ENCODE data around the gene PRPS1. TPM values are rescaled to one million over a fixed set of nuclear protein-coding genes. Genes with fewer than 3 reads are reported as not detected.
A peak's percentile ranks its signal among the peaks of the same experiment; 100 is the strongest.
"Not testable (repeated sequence)": the region's sequence is repeated elsewhere in the genome, so short reads cannot be mapped to it uniquely, and the experiment has no call there.

The PRPS1 gene
- polyA plus RNA-seq, 1 donor: 27.5 TPM

GRCh38 chrX:107601326-107601725, 27.0 kb upstream of the PRPS1 start:
- no peak for DNase-seq
- no peaks in the 10 kb centered on the region for H3K36me3 ChIP-seq (ENCODE audit: control insufficient read depth, insufficient read depth, low read length)
- WGBS (ENCODE audit: insufficient coverage, low lambda C conversion rate): no CpG with 5 or more reads among the region's 11 CpGs
- no peaks in the 10 kb centered on the region for H3K27me3 ChIP-seq (ENCODE audit: control insufficient read depth, insufficient read depth, low read length)
- no peaks in the 10 kb centered on the region for H3K9me3 ChIP-seq (ENCODE audit: control insufficient read depth, low read depth, low read length)
- H3K27ac ChIP-seq (ENCODE audit: low read length): no peak overlapping the region
- peaks cover 15% of the 10 kb centered on the region for H3K4me1 ChIP-seq (ENCODE audit: control insufficient read depth, insufficient read depth, low read length)
- H3K4me3 ChIP-seq (ENCODE audit: low read length): no peak overlapping the region

GRCh38 chrX:107601759-107602158, 26.6 kb upstream of the PRPS1 start:
- Histone ChIP-seq H3K36me3 (ENCODE audit: control insufficient read depth, insufficient read depth, low read length) (no peaks in the 10 kb centered on the region), H3K4me1 (ENCODE audit: control insufficient read depth, insufficient read depth, low read length) (peaks cover 15% of the 10 kb centered on the region), H3K27ac (ENCODE audit: low read length) (no peak overlapping the region), H3K4me3 (ENCODE audit: low read length) (no peak overlapping the region), H3K27me3 (ENCODE audit: control insufficient read depth, insufficient read depth, low read length) (no peaks in the 10 kb centered on the region), H3K9me3 (ENCODE audit: control insufficient read depth, low read depth, low read length) (no peaks in the 10 kb centered on the region)
- no CpG with 5 or more reads among the region's 16 CpGs for WGBS (ENCODE audit: insufficient coverage, low lambda C conversion rate)
- DNase-seq: no peak

GRCh38 chrX:107602694-107603239, 25.5 kb upstream of the PRPS1 start:
- Histone ChIP-seq H3K36me3 (ENCODE audit: control insufficient read depth, insufficient read depth, low read length) (no peaks in the 10 kb centered on the region), H3K27ac (ENCODE audit: low read length) (peak overlapping the region; percentile 72), H3K4me3 (ENCODE audit: low read length) (no peak overlapping the region), H3K27me3 (ENCODE audit: control insufficient read depth, insufficient read depth, low read length) (no peaks in the 10 kb centered on the region), H3K4me1 (ENCODE audit: control insufficient read depth, insufficient read depth, low read length) (peaks cover 15% of the 10 kb centered on the region), H3K9me3 (ENCODE audit: control insufficient read depth, low read depth, low read length) (no peaks in the 10 kb centered on the region)
- WGBS (ENCODE audit: insufficient coverage, low lambda C conversion rate): no CpG with 5 or more reads among the region's 21 CpGs
- no peak for DNase-seq

GRCh38 chrX:107603429-107604159, 24.7 kb upstream of the PRPS1 start:
- WGBS (ENCODE audit: insufficient coverage, low lambda C conversion rate): no CpG with 5 or more reads among the region's 13 CpGs
- Histone ChIP-seq H3K27ac (ENCODE audit: low read length) (peak overlapping the region; percentile 72), H3K9me3 (ENCODE audit: control insufficient read depth, low read depth, low read length) (no peaks in the 10 kb centered on the region), H3K4me3 (ENCODE audit: low read length) (no peak overlapping the region), H3K27me3 (ENCODE audit: control insufficient read depth, insufficient read depth, low read length) (no peaks in the 10 kb centered on the region), H3K4me1 (ENCODE audit: control insufficient read depth, insufficient read depth, low read length) (peaks cover 15% of the 10 kb centered on the region), H3K36me3 (ENCODE audit: control insufficient read depth, insufficient read depth, low read length) (no peaks in the 10 kb centered on the region)
- peak; percentile 64 to 81 for DNase-seq

GRCh38 chrX:107609061-107609460, 19.2 kb upstream of the PRPS1 start:
- not testable (repeated sequence) for DNase-seq; H3K27ac ChIP-seq (ENCODE audit: low read length); H3K36me3 ChIP-seq (ENCODE audit: control insufficient read depth, insufficient read depth, low read length); H3K27me3 ChIP-seq (ENCODE audit: control insufficient read depth, insufficient read depth, low read length); H3K4me3 ChIP-seq (ENCODE audit: low read length); H3K9me3 ChIP-seq (ENCODE audit: control insufficient read depth, low read depth, low read length); H3K4me1 ChIP-seq (ENCODE audit: control insufficient read depth, insufficient read depth, low read length)
- WGBS (ENCODE audit: insufficient coverage, low lambda C conversion rate): no CpG with 5 or more reads among the region's 5 CpGs

GRCh38 chrX:107610667-107611066, 17.6 kb upstream of the PRPS1 start:
- 100% methylated on average over 1 of the region's 2 CpGs for WGBS (ENCODE audit: insufficient coverage, low lambda C conversion rate)
- no peak overlapping the region for H3K4me3 ChIP-seq (ENCODE audit: low read length)
- no peak overlapping the region for H3K27ac ChIP-seq (ENCODE audit: low read length)
- no peaks in the 10 kb centered on the region for H3K4me1 ChIP-seq (ENCODE audit: control insufficient read depth, insufficient read depth, low read length)
- no peaks in the 10 kb centered on the region for H3K36me3 ChIP-seq (ENCODE audit: control insufficient read depth, insufficient read depth, low read length)
- no peaks in the 10 kb centered on the region for H3K27me3 ChIP-seq (ENCODE audit: control insufficient read depth, insufficient read depth, low read length)
- no peak for DNase-seq
- H3K9me3 ChIP-seq (ENCODE audit: control insufficient read depth, low read depth, low read length): no peaks in the 10 kb centered on the region

GRCh38 chrX:107619885-107620322, 8.4 kb upstream of the PRPS1 start:
- no peak for DNase-seq
- H3K9me3 ChIP-seq (ENCODE audit: control insufficient read depth, low read depth, low read length): no peaks in the 10 kb centered on the region
- WGBS (ENCODE audit: insufficient coverage, low lambda C conversion rate): no CpG with 5 or more reads among the region's 7 CpGs
- no peaks in the 10 kb centered on the region for H3K4me1 ChIP-seq (ENCODE audit: control insufficient read depth, insufficient read depth, low read length)
- no peak overlapping the region for H3K4me3 ChIP-seq (ENCODE audit: low read length)
- H3K27ac ChIP-seq (ENCODE audit: low read length): no peak overlapping the region
- no peaks in the 10 kb centered on the region for H3K27me3 ChIP-seq (ENCODE audit: control insufficient read depth, insufficient read depth, low read length)
- no peaks in the 10 kb centered on the region for H3K36me3 ChIP-seq (ENCODE audit: control insufficient read depth, insufficient read depth, low read length)

GRCh38 chrX:107624893-107625292, 3.4 kb upstream of the PRPS1 start:
- 100% methylated on average over 1 of the region's 2 CpGs for WGBS (ENCODE audit: insufficient coverage, low lambda C conversion rate)
- H3K27ac ChIP-seq (ENCODE audit: low read length): no peak overlapping the region
- no peaks in the 10 kb centered on the region for H3K36me3 ChIP-seq (ENCODE audit: control insufficient read depth, insufficient read depth, low read length)
- no peak overlapping the region for H3K4me3 ChIP-seq (ENCODE audit: low read length)
- no peaks in the 10 kb centered on the region for H3K4me1 ChIP-seq (ENCODE audit: control insufficient read depth, insufficient read depth, low read length)
- no peaks in the 10 kb centered on the region for H3K9me3 ChIP-seq (ENCODE audit: control insufficient read depth, low read depth, low read length)
- H3K27me3 ChIP-seq (ENCODE audit: control insufficient read depth, insufficient read depth, low read length): no peaks in the 10 kb centered on the region
- DNase-seq: no peak

- no peak overlapping the region for H3K4me3 ChIP-seq (ENCODE audit: low read length)
- H3K27me3 ChIP-seq (ENCODE audit: control insufficient read depth, insufficient read depth, low read length): no peaks in the 10 kb centered on the region
- no peaks in the 10 kb centered on the region for H3K4me1 ChIP-seq (ENCODE audit: control insufficient read depth, insufficient read depth, low read length)
- no peaks in the 10 kb centered on the region for H3K9me3 ChIP-seq (ENCODE audit: control insufficient read depth, low read depth, low read length)
- H3K36me3 ChIP-seq (ENCODE audit: control insufficient read depth, insufficient read depth, low read length): no peaks in the 10 kb centered on the region
- no peak overlapping the region for H3K27ac ChIP-seq (ENCODE audit: low read length)
- WGBS (ENCODE audit: insufficient coverage, low lambda C conversion rate): no CpG with 5 or more reads among the region's 5 CpGs
- no peak for DNase-seq
These were observed 2.6 kb upstream of the PRPS1 start for GRCh38 chrX:107625739-107626138.

- no peak overlapping the region for H3K4me3 ChIP-seq (ENCODE audit: low read length)
These were observed 1.8 kb upstream of the PRPS1 start for GRCh38 chrX:107626481-107626880.

GRCh38 chrX:107626916-107627315, 1.4 kb upstream of the PRPS1 start:
- WGBS (ENCODE audit: insufficient coverage, low lambda C conversion rate): no CpG with 5 or more reads among the region's 2 CpGs
- H3K27ac ChIP-seq (ENCODE audit: low read length): no peak overlapping the region
- H3K36me3 ChIP-seq (ENCODE audit: control insufficient read depth, insufficient read depth, low read length): no peaks in the 10 kb centered on the region
- no peak overlapping the region for H3K4me3 ChIP-seq (ENCODE audit: low read length)
- DNase-seq: no peak
- H3K27me3 ChIP-seq (ENCODE audit: control insufficient read depth, insufficient read depth, low read length): no peaks in the 10 kb centered on the region
- no peaks in the 10 kb centered on the region for H3K9me3 ChIP-seq (ENCODE audit: control insufficient read depth, low read depth, low read length)
- no peaks in the 10 kb centered on the region for H3K4me1 ChIP-seq (ENCODE audit: control insufficient read depth, insufficient read depth, low read length)

More at GRCh38 chrX:107626481-107626880, 1.8 kb upstream of the PRPS1 start:
- no peaks in the 10 kb centered on the region for H3K9me3 ChIP-seq (ENCODE audit: control insufficient read depth, low read depth, low read length)
- no peaks in the 10 kb centered on the region for H3K27me3 ChIP-seq (ENCODE audit: control insufficient read depth, insufficient read depth, low read length)
- H3K27ac ChIP-seq (ENCODE audit: low read length): no peak overlapping the region
- no peaks in the 10 kb centered on the region for H3K36me3 ChIP-seq (ENCODE audit: control insufficient read depth, insufficient read depth, low read length)
- H3K4me1 ChIP-seq (ENCODE audit: control insufficient read depth, insufficient read depth, low read length): no peaks in the 10 kb centered on the region
- 80% methylated on average over 1 of the region's 12 CpGs for WGBS (ENCODE audit: insufficient coverage, low lambda C conversion rate)
- DNase-seq: no peak
